ENCODE measurements around the gene USP30. TPM values are rescaled to one million over a fixed set of nuclear protein-coding genes. Genes with fewer than 3 reads are reported as not detected.

USP30 gene
- total RNA-seq, 1 experiment from 2014 or later: 6.9 TPM

- TF ChIP-seq JUN (CRISPR knock-in tag; IDR thresholded peaks at IDR 0.05) (peak; percentile 67; the same call in 1 of the 2 replicates), SP1 (CRISPR knock-in tag; conservative IDR thresholded peaks at IDR 0.05) (peak; percentile 70), TP53 (CRISPR knock-in tag; IDR thresholded peaks at IDR 0.05) (peak; percentile 96), ETV6 (CRISPR knock-in tag; IDR thresholded peaks at IDR 0.05) (peak; percentile 97), ZNF671 (CRISPR knock-in tag; IDR thresholded peaks at IDR 0.05) (no peak), ZNF396 (CRISPR knock-in tag; IDR thresholded peaks at IDR 0.05; ENCODE audit: borderline replicate concordance) (no peak), ERG (CRISPR knock-in tag; IDR thresholded peaks at IDR 0.05) (no peak), ATF6 (CRISPR knock-in tag; IDR thresholded peaks at IDR 0.05) (no peak), IRF2 (CRISPR knock-in tag; IDR thresholded peaks at IDR 0.05; ENCODE audit: borderline replicate concordance, low read depth) (no peak), RELA (CRISPR knock-in tag; IDR thresholded peaks at IDR 0.05; ENCODE audit: borderline replicate concordance) (peak; percentile 90), ZMAT4 (CRISPR knock-in tag; IDR thresholded peaks at IDR 0.05) (no peak), NFATC4 (CRISPR knock-in tag; IDR thresholded peaks at IDR 0.05) (no peak), PRDM15 (CRISPR knock-in tag; IDR thresholded peaks at IDR 0.05) (no peak; the same call in 1 of the 2 replicates)
Measured at GRCh38 chr12:109020796-109021380, 31.5 kb upstream of the USP30 start, which contains the start of gene SVOP (continued).

GRCh38 chr12:109027767-109028166 lies 24.6 kb upstream of the USP30 start:
- POLR2A ChIA-PET: no interaction called here
- DNase-seq (ENCODE audit: low spot score) (no peak), ATAC-seq (no peak)
- CTCF ChIA-PET: no interaction called here
- Mint-ChIP-seq H3K4me3 (no peak overlapping the region), H3K36me3 (no peaks in the 10 kb centered on the region), H3K27ac (no peak overlapping the region), H3K9me3 (peaks cover 12% of the 10 kb centered on the region), H3K27me3 (ENCODE audit: low read depth) (peaks cover 19% of the 10 kb centered on the region), H3K4me1 (no peaks in the 10 kb centered on the region)
- no peak for TF ChIP-seq ZBTB43 (CRISPR knock-in tag; IDR thresholded peaks at IDR 0.05)
- no peak for TF ChIP-seq MXD4 (CRISPR knock-in tag; IDR thresholded peaks at IDR 0.05; ENCODE audit: borderline replicate concordance)
- no peak for TF ChIP-seq NFATC4 (CRISPR knock-in tag; IDR thresholded peaks at IDR 0.05)
- no peak for TF ChIP-seq NR2C2 (CRISPR knock-in tag; IDR thresholded peaks at IDR 0.05)
- TF ChIP-seq PRDM15 (CRISPR knock-in tag; IDR thresholded peaks at IDR 0.05): no peak
- no peak for TF ChIP-seq ZNF416 (CRISPR knock-in tag; IDR thresholded peaks at IDR 0.05)
- TF ChIP-seq MYBL2 (CRISPR knock-in tag; IDR thresholded peaks at IDR 0.05): no peak
- no peak for TF ChIP-seq ATF2 (CRISPR knock-in tag; IDR thresholded peaks at IDR 0.05; ENCODE audit: borderline replicate concordance, low read depth)
- no peak for TF ChIP-seq TEAD4 (CRISPR knock-in tag; IDR thresholded peaks at IDR 0.05)
- no peak for TF ChIP-seq JAZF1 (CRISPR knock-in tag; IDR thresholded peaks at IDR 0.05)
- no peak for TF ChIP-seq ZNF671 (CRISPR knock-in tag; IDR thresholded peaks at IDR 0.05)
- TF ChIP-seq GRHL2 (CRISPR knock-in tag; IDR thresholded peaks at IDR 0.05; ENCODE audit: insufficient replicate concordance, severe bottlenecking): no peak
- TF ChIP-seq FOXK1 (CRISPR knock-in tag; IDR thresholded peaks at IDR 0.05): no peak
- TF ChIP-seq ZNF423 (CRISPR knock-in tag; IDR thresholded peaks at IDR 0.05): no peak

All from WTC11 (cell line).